ENCODE data around the gene GPR3. TPM values are rescaled to one million over a fixed set of nuclear protein-coding genes. Genes with fewer than 3 reads are reported as not detected.
A peak's percentile ranks its signal among the peaks of the same experiment; 100 is the strongest.
"Not testable (repeated sequence)": the region's sequence is repeated elsewhere in the genome, so short reads cannot be mapped to it uniquely, and the experiment has no call there.

Gene GPR3
- total and polyA plus RNA-seq, 2 of the 13 experiments (the other 11 are each of a cell fraction or from before 2014, with no cell fraction given) = 1.00 to 2.6 TPM

DNA sequence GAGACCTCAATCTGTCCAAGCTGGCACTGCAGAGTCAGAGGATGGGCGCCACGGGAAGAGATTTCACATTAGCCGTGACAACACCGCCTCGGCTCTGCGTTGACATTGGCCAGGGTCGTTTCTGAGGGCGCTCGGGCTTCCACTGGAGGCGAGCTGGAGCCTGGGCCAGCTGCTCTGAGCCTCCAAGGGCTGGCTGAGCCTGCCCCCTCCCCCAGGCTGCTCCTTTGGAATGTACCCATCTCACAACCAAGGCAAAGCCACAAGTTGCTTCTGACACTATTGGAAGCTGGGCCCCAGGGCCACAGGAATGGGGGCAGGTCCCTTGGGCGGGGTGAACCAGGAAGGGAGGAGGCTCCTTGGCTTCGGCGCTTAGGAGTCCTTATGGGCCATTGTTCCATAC lies 12.7 kb downstream of the GPR3 start (continued):
- TF ChIP-seq, protein P1, sequence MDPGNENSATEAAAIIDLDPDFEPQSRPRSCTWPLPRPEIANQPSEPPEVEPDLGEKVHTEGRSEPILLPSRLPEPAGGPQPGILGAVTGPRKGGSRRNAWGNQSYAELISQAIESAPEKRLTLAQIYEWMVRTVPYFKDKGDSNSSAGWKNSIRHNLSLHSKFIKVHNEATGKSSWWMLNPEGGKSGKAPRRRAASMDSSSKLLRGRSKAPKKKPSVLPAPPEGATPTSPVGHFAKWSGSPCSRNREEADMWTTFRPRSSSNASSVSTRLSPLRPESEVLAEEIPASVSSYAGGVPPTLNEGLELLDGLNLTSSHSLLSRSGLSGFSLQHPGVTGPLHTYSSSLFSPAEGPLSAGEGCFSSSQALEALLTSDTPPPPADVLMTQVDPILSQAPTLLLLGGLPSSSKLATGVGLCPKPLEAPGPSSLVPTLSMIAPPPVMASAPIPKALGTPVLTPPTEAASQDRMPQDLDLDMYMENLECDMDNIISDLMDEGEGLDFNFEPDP (CRISPR knock-in tag; conservative IDR thresholded peaks at IDR 0.05) = 0 out of 2 replicates have a peak, but pooled peaks have one; percentile 17
- no peak for TF ChIP-seq ZBTB7A (CRISPR knock-in tag; IDR thresholded peaks at IDR 0.05)

DNA sequence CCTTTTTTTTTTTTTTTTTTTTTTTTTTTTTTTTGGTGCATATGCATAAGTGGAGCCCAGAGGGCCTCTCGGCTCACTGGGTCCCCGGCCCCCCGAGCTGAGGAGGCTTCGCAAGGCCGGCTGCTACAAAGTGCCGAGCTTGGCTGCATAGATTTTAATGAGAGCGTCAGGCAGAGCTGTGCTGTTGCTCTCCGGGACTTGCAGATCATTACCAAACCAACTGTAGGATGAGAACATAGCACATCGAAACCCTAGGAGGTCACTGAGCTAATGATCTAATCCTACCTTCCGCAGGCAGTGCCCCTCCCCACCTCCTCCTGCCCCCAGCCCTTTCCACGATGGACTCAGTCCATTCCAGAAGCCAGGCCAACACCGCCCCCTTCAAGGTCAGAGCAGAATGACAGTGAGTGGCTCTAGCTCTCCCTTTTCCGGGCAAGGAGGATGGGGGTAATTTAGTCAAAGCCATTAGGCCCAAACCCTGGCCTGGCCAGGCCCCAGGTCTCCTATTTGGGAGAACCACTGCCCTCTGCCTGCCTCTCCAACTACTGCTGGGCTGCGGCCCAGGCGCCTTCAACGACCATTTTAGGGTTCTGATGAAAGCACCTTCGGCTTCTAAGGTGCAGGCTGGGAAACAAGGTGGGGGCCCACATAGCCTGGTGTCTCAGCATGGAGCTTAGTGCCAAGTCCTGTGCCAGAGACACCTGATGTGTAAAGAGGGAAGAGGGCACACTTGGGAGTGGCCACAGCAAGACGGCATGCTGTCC lies 13.4 kb downstream of the GPR3 start:
- ATAC-seq; FAIRE-seq; CTCF ChIA-PET (ENCODE audit: low intra/inter-chr PET ratio, low total read pairs): not testable (repeated sequence)

More for the DNA sequence above, 13.4 kb downstream of the GPR3 start:
- H3K36me3 ChIP-seq (replicated peaks in 1 of 2; ENCODE audit: control insufficient read depth in 1 of 2, insufficient read depth in 2 of 2, low read length in 2 of 2) = peaks cover 9 to 31% of the 10 kb centered on the region in 2 experiments; a peak in 4 of 5 replicates
- in situ Hi-C loops (cut with HindIII; ENCODE audit: extremely low pct_ligation_motif_present, low pct_unique_long_range_greater_than_20kb); H2AFZ ChIP-seq (ENCODE audit: low read length); H4K20me1 ChIP-seq (ENCODE audit: insufficient read depth, low read length); POLR2A ChIA-PET; H3K9ac ChIP-seq (ENCODE audit: insufficient read depth, low read depth, low read length); H3K79me2 ChIP-seq (ENCODE audit: insufficient read depth, low read length); H3K27me3 ChIP-seq (ENCODE audit: control insufficient read depth in 1 of 2, insufficient read depth in 2 of 2, low read length in 2 of 2); BruUV-seq (replicated peaks); H3K9me3 ChIP-seq (ENCODE audit: low read length); H3K4me2 ChIP-seq (ENCODE audit: low read depth, low read length); H3K4me1 ChIP-seq (ENCODE audit: insufficient read depth, low read length); H3K4me3 ChIP-seq (replicated peaks in 1 of 3; ENCODE audit: insufficient read depth in 1 of 3, low read depth in 2 of 3, low read length in 3 of 3); intact Hi-C loops (cut with micrococcal nuclease; ENCODE audit: unreplicated experiment); DNase-seq (ENCODE audit: low spot score); H3K27ac ChIP-seq (ENCODE audit: extremely low read length, insufficient read depth, low read length): not testable (repeated sequence)
- TF ChIP-seq, protein P2, sequence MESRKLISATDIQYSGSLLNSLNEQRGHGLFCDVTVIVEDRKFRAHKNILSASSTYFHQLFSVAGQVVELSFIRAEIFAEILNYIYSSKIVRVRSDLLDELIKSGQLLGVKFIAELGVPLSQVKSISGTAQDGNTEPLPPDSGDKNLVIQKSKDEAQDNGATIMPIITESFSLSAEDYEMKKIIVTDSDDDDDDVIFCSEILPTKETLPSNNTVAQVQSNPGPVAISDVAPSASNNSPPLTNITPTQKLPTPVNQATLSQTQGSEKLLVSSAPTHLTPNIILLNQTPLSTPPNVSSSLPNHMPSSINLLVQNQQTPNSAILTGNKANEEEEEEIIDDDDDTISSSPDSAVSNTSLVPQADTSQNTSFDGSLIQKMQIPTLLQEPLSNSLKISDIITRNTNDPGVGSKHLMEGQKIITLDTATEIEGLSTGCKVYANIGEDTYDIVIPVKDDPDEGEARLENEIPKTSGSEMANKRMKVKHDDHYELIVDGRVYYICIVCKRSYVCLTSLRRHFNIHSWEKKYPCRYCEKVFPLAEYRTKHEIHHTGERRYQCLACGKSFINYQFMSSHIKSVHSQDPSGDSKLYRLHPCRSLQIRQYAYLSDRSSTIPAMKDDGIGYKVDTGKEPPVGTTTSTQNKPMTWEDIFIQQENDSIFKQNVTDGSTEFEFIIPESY (CRISPR knock-in tag; IDR thresholded peaks at IDR 0.05) = peak; percentile 39; the same call in 1 of the 2 replicates
- WGBS (ENCODE audit: low lambda C conversion rate) = 87% methylated on average over 16 of the region's 18 CpGs
